Endometrial microvascular endothelial cells (primary cell): ENCODE results near the gene SCAPER. TPM values are rescaled to one million over a fixed set of nuclear protein-coding genes. Genes with fewer than 3 reads are reported as not detected.
"Not testable (repeated sequence)": the region's sequence is repeated elsewhere in the genome, so short reads cannot be mapped to it uniquely, and the experiment has no call there.

Experiments used
- in situ Hi-C: cut with HindIII; loops from 2 replicates; pipeline ENCODE4 v1.10.0; 2017; ENCODE audit warnings: low sequenced_read_pairs, low pct_unique_long_range_greater_than_20kb; ENCODE audit errors: inconsistent ontology term
- total RNA-seq: library from RNA; depleted of rRNA; stranded (reverse); fragments of >200 nt; gene quantifications from one replicate; pipeline ENCODE4 v1.2.3, GENCODE V29; 2015; ENCODE audit errors: inconsistent ontology term

The SCAPER gene
- total RNA-seq, 1 donor from 2014 or later = 9.0 TPM

- in situ Hi-C loops = not testable (repeated sequence)
Observed at GRCh38 chr15:76297951-76298350, 607.2 kb downstream of the SCAPER start.

Other genes with a start within 250 kb of the SCAPER start
- 85.5 TPM for gene RCN2, start 26.4 kb upstream of the SCAPER start, total RNA-seq
- not detected for gene PSTPIP1, start 89.8 kb upstream of the SCAPER start, total RNA-seq
- gene TSPAN3, start 165.8 kb upstream of the SCAPER start, total RNA-seq = 361 TPM